ENCODE measurements around the gene ACVR1B. TPM values are rescaled to one million over a fixed set of nuclear protein-coding genes. Genes with fewer than 3 reads are reported as not detected.
A peak's percentile ranks its signal among the peaks of the same experiment; 100 is the strongest.

Gene ACVR1B
- total RNA-seq, 1 donor from 2014 or later = 9.6 TPM

- DNase-seq (ENCODE audit: low read depth) = peak; percentile 63
Observed at GRCh38 chr12:52020539-52021336, 69.2 kb downstream of the ACVR1B start.

GRCh38 chr12:52022841-52023181 lies 71.3 kb downstream of the ACVR1B start:
- DNase-seq (ENCODE audit: low read depth) = no peak

- DNase-seq (ENCODE audit: low read depth) = peak; percentile 66
Observed at GRCh38 chr12:52023182-52023975, 71.9 kb downstream of the ACVR1B start.

GRCh38 chr12:52023976-52024688 lies 72.6 kb downstream of the ACVR1B start:
- DNase-seq (ENCODE audit: low read depth) = peak; percentile 63

GRCh38 chr12:52024845-52025230 lies 73.3 kb downstream of the ACVR1B start:
- no peak for DNase-seq (ENCODE audit: low read depth)

- DNase-seq (ENCODE audit: low read depth) = peak; percentile 47
Observed at GRCh38 chr12:52026263-52026662, 74.8 kb downstream of the ACVR1B start.

GRCh38 chr12:52027085-52027843 lies 75.8 kb downstream of the ACVR1B start:
- peak; percentile 42 for DNase-seq (ENCODE audit: low read depth)

- DNase-seq (ENCODE audit: low read depth) = peak; percentile 82
Observed at GRCh38 chr12:52029685-52030084, 78.2 kb downstream of the ACVR1B start.

- peak; percentile 54 for DNase-seq (ENCODE audit: low read depth)
Observed at GRCh38 chr12:52032446-52032803, 80.9 kb downstream of the ACVR1B start.

GRCh38 chr12:52032804-52033445 lies 81.4 kb downstream of the ACVR1B start:
- peak; percentile 95 for DNase-seq (ENCODE audit: low read depth)

- DNase-seq (ENCODE audit: low read depth) = no peak
Observed at GRCh38 chr12:52033446-52034140, 82.1 kb downstream of the ACVR1B start.

- no peak for DNase-seq (ENCODE audit: low read depth)
Observed at GRCh38 chr12:52035190-52035589, 83.7 kb downstream of the ACVR1B start.

GRCh38 chr12:52035926-52036325 lies 84.4 kb downstream of the ACVR1B start:
- DNase-seq (ENCODE audit: low read depth) = no peak

GRCh38 chr12:52036587-52037171 lies 85.2 kb downstream of the ACVR1B start:
- peak; percentile 85 for DNase-seq (ENCODE audit: low read depth)

- DNase-seq (ENCODE audit: low read depth) = no peak
Observed at GRCh38 chr12:52037248-52037861, 85.9 kb downstream of the ACVR1B start.

GRCh38 chr12:52038447-52038846 lies 86.9 kb downstream of the ACVR1B start:
- no peak for DNase-seq (ENCODE audit: low read depth)

GRCh38 chr12:52041035-52041434 lies 89.5 kb downstream of the ACVR1B start:
- DNase-seq (ENCODE audit: low read depth) = no peak

- peak; percentile 89 for DNase-seq (ENCODE audit: low read depth)
Observed at GRCh38 chr12:52041695-52042123, 90.2 kb downstream of the ACVR1B start.

GRCh38 chr12:52042706-52043385 lies 91.3 kb downstream of the ACVR1B start:
- DNase-seq (ENCODE audit: low read depth) = peak; percentile 81

Measured in myocyte (in vitro differentiated cells).